HEK293 (cell line): ENCODE data around the gene CBFA2T2.
A peak's percentile ranks its signal among the peaks of the same experiment; 100 is the strongest.
"Not testable (repeated sequence)": the region's sequence is repeated elsewhere in the genome, so short reads cannot be mapped to it uniquely, and the experiment has no call there.

ENCODE experiments used
- CTCF ChIA-PET: fragments of 350-600 bp; formaldehyde crosslinking; extraction: SDS; loops from one replicate; lab custom pipeline; 2021; ENCODE audit warnings: antibody characterized with exemption; lab: Yijun Ruan, JAX
- POLR2A ChIA-PET: fragments of 300-600 bp; formaldehyde crosslinking; extraction: SDS; loops from one replicate; lab custom pipeline; 2020; ENCODE audit warnings: antibody characterized with exemption, inconsistent platforms; lab: Yijun Ruan, JAX
- H3K27ac ChIP-seq: fragments of 200-500 bp; sonication (Bioruptor generic); 2 replicates; pipeline ENCODE4 v1.5.1; 2014; ENCODE audit warnings: low read depth, low read length, control low read depth, inconsistent platforms; ENCODE audit errors: extremely low read depth
- H3K36me3 ChIP-seq, 2 experiments: fragments of 200-500 bp in 1 of 2; sonication (Bioruptor generic) in 1 of 2; 1 replicate in 1 of 2; 2 replicates in 1 of 2; pipeline ENCODE4 v1.5.1; 2014 to 2017; ENCODE audit warnings: inconsistent platforms in 2 of 2, low read length in 2 of 2; ENCODE audit not compliant: control insufficient read depth in 2 of 2, insufficient read depth in 1 of 2
- H3K4me1 ChIP-seq: fragments of 200-500 bp; sonication (Bioruptor generic); 2 replicates; pipeline ENCODE4 v1.5.1; 2014; ENCODE audit warnings: mild to moderate bottlenecking, low read length, inconsistent platforms; ENCODE audit not compliant: control insufficient read depth, insufficient read depth
- H3K4me3 ChIP-seq: 2 replicates; pipeline ENCODE4 v1.5.1; 2011; ENCODE audit warnings: low read depth, mild to moderate bottlenecking, control low read depth, low read length, moderate library complexity
- H3K9me3 ChIP-seq: fragments of 200-500 bp; sonication (Bioruptor generic); 2 replicates; pipeline ENCODE4 v1.5.1; 2014; ENCODE audit warnings: low read depth, low read length, inconsistent platforms; ENCODE audit not compliant: control insufficient read depth, insufficient read depth
- GLIS1 ChIP-seq: fragments of 450-650 bp; formaldehyde crosslinking; IDR thresholded peaks from 2 replicates; pipeline ENCODE4 v1.5.1; 2016; ENCODE audit warnings: missing biosample characterization, missing genetic modification characterization
- KLF16 ChIP-seq: fragments of 450-650 bp; formaldehyde crosslinking; IDR thresholded peaks from 2 replicates; pipeline ENCODE4 v1.5.1; 2017; ENCODE audit warnings: missing biosample characterization, missing genetic modification characterization
- ZBTB10 ChIP-seq: fragments of 450-650 bp; formaldehyde crosslinking; IDR thresholded peaks from 2 replicates; pipeline ENCODE4 v1.5.1; 2016; ENCODE audit warnings: missing biosample characterization, missing genetic modification characterization
- ZIC2 ChIP-seq: fragments of 450-650 bp; formaldehyde crosslinking; IDR thresholded peaks from 2 replicates; pipeline ENCODE4 v1.5.1; 2016; ENCODE audit warnings: missing biosample characterization, missing genetic modification characterization
- ZNF10 ChIP-seq: fragments of 450-650 bp; formaldehyde crosslinking; IDR thresholded peaks from 2 replicates; pipeline ENCODE4 v1.5.1; 2017; ENCODE audit warnings: missing biosample characterization, missing genetic modification characterization
- ZNF366 ChIP-seq: fragments of 450-650 bp; formaldehyde crosslinking; conservative IDR thresholded peaks from 2 replicates; pipeline ENCODE4 v1.5.1; 2016; ENCODE audit warnings: missing biosample characterization, missing genetic modification characterization
- ZNF423 ChIP-seq: fragments of 450-650 bp; formaldehyde crosslinking; IDR thresholded peaks from 2 replicates; pipeline ENCODE4 v1.5.1; 2016; ENCODE audit warnings: missing biosample characterization, missing genetic modification characterization
- ZNF596 ChIP-seq: fragments of 450-650 bp; IDR thresholded peaks from 2 replicates; pipeline ENCODE4 v1.5.0; 2018; ENCODE audit warnings: missing biosample characterization, mild to moderate bottlenecking, missing genetic modification characterization, moderate library complexity
- ZNF658 ChIP-seq: fragments of 450-650 bp; formaldehyde crosslinking; IDR thresholded peaks from 2 replicates; pipeline ENCODE4; 2016; ENCODE audit warnings: missing biosample characterization, missing genetic modification characterization
- ZNF701 ChIP-seq: fragments of 450-650 bp; formaldehyde crosslinking; IDR thresholded peaks from 2 replicates; pipeline ENCODE4 v1.5.1; 2016; ENCODE audit warnings: missing biosample characterization, missing genetic modification characterization
- TF ChIP-seq, protein P1 (sequence below): fragments of 450-650 bp; formaldehyde crosslinking; IDR thresholded peaks from 2 replicates; pipeline ENCODE4 v1.5.1; 2017; ENCODE audit warnings: missing biosample characterization, missing genetic modification characterization

CBFA2T2 gene

GRCh38 chr20:33464759-33465158, 25.1 kb upstream of the CBFA2T2 start:
- H3K36me3 ChIP-seq, H3K9me3 ChIP-seq, CTCF ChIA-PET, H3K4me1 ChIP-seq, H3K4me3 ChIP-seq, H3K27ac ChIP-seq: not testable (repeated sequence)
- POLR2A ChIA-PET: interaction anchor here (0.5 kb wide), 1 partner anchor 529 kb away, joined by 3 read pairs; no protein-coding TSS in a partner anchor
- TF ChIP-seq ZNF596 (tag by site-specific recombination) (peak; percentile 70), ZNF366 (tag by site-specific recombination) (peak; percentile 93)

DNA sequence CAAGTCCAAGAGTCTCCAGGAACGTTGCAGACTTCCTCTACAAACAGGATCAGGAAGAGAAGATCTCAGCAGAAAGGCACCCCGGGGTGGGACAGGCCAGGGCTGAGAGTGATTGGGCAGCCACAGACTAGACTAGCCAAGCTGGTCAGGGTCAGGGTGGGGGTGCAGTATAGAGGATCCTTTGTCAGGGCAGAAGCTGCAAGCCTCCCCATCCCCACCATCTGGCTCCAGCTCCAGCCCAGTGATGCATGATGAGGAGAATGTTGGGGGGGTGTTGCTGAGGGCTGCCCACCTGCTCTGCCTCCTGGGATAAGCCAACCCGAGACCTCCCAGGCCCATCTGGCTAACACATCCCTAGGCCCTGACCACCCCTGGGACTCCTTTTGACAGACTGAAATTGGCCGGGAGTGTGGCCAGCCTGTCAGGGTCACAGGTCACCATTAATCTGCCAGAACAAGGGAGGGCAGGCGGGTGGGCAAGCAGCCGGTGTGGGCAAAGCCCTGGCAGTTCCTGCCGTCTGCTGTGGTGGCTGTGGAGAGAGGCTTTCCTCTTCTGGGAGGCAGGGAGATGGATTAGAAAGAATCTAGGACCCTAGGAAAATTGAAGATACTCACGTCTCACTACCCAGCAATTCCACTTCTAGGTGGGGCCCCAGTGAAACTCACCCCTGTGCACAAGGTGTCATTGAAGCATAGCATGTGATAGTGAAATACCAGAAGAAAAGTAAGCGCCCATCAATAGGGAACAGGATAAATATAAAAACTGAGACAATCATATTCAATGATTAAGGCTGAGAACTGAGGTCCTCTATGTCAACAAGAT, 24.2 kb upstream of the CBFA2T2 start:
- CTCF ChIA-PET: no interaction called here

DNA sequence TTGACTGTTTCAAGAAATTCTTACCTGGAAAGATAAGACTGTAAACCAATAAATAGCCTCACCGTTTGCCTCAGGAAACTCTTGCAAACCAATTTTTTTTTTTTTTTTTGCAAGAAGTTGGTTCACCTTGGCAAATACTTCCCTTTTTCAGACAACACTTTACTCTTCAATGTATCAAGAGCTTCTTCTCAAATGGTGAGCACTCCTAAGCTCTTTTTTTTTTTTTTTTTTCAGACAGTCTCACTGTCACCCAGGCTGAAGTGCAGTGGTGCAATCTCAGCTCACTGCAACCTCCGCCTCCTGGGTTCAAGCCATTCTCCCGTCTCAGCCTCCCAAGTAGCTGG, 23.6 kb upstream of the CBFA2T2 start:
- CTCF ChIA-PET: interaction anchor here (1.0 kb wide), 1 partner anchor 187 kb away, joined by 4 read pairs; no protein-coding TSS in a partner anchor
- Histone ChIP-seq H3K4me3 (no peak overlapping the region), H3K4me1 (no peaks in the 10 kb centered on the region), H3K36me3 (no peaks in the 10 kb centered on the region), H3K9me3 (no peaks in the 10 kb centered on the region), H3K27ac (no peak overlapping the region)
- POLR2A ChIA-PET: interaction anchor here (0.6 kb wide), 1 partner anchor 179 kb away, joined by 3 read pairs; no protein-coding TSS in a partner anchor
- TF ChIP-seq KLF16 (tag by site-specific recombination) (no peak), ZNF701 (tag by site-specific recombination) (no peak)

More for the DNA sequence above, 24.2 kb upstream of the CBFA2T2 start:
- no peaks in the 10 kb centered on the region for H3K36me3 ChIP-seq
- no peak overlapping the region for H3K27ac ChIP-seq
- POLR2A ChIA-PET: interaction anchor here (0.6 kb wide), 1 partner anchor 179 kb away, joined by 3 read pairs; no protein-coding TSS in a partner anchor
- H3K4me1 ChIP-seq: no peaks in the 10 kb centered on the region
- H3K4me3 ChIP-seq: no peak overlapping the region
- TF ChIP-seq, protein P1, sequence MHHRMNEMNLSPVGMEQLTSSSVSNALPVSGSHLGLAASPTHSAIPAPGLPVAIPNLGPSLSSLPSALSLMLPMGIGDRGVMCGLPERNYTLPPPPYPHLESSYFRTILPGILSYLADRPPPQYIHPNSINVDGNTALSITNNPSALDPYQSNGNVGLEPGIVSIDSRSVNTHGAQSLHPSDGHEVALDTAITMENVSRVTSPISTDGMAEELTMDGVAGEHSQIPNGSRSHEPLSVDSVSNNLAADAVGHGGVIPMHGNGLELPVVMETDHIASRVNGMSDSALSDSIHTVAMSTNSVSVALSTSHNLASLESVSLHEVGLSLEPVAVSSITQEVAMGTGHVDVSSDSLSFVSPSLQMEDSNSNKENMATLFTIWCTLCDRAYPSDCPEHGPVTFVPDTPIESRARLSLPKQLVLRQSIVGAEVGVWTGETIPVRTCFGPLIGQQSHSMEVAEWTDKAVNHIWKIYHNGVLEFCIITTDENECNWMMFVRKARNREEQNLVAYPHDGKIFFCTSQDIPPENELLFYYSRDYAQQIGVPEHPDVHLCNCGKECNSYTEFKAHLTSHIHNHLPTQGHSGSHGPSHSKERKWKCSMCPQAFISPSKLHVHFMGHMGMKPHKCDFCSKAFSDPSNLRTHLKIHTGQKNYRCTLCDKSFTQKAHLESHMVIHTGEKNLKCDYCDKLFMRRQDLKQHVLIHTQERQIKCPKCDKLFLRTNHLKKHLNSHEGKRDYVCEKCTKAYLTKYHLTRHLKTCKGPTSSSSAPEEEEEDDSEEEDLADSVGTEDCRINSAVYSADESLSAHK (tag by site-specific recombination): 0 out of 2 replicates have a peak, but pooled peaks have one; percentile 40
- TF ChIP-seq ZBTB10 (no peak), ZIC2 (tag by site-specific recombination) (no peak)
- TF ChIP-seq, all 188 proteins: peak for 1
- no peaks in the 10 kb centered on the region for H3K9me3 ChIP-seq

DNA sequence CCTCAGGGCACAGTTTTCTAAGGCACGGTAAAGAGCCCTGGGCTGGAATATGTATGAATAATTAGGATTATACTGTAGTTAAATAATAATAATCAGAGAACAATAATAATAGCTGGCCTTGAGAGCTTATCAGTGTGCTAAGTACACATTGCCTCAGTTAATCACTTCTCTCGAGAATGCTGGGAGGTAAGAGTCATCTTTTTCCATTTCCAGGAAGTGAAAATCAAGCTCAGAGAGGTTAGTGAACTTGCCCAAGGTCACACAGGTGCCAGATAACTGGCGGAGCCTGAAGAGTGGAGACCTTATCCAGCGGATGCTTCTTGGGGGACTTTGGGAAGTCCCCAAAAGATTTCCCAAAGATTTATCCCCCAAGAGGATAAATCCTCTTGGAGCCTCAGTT, 19.4 kb upstream of the CBFA2T2 start:
- TF ChIP-seq ZNF423 (no peak), ZNF658 (tag by site-specific recombination) (no peak), ZNF10 (tag by site-specific recombination) (no peak), GLIS1 (tag by site-specific recombination) (no peak)
- ChIA-PET POLR2A (interaction anchor here (1.1 kb wide), 1 partner anchor 19 kb away, joined by 4 read pairs; the partner anchor contains the start of gene CBFA2T2), CTCF (interaction anchor here (0.6 to 1.5 kb wide), 3 partner anchors 13 to 103 kb away, joined by 3 to 7 read pairs (median 4); no protein-coding TSS in a partner anchor)
- H3K27ac ChIP-seq: no peak overlapping the region
- H3K9me3 ChIP-seq: no peaks in the 10 kb centered on the region
- no peak overlapping the region for H3K4me3 ChIP-seq
- no peaks in the 10 kb centered on the region for H3K4me1 ChIP-seq
- H3K36me3 ChIP-seq: no peaks in the 10 kb centered on the region
